Measurements from ENCODE around the gene C6orf89. TPM values are rescaled to one million over a fixed set of nuclear protein-coding genes. Genes with fewer than 3 reads are reported as not detected.

C6orf89 gene
- total RNA-seq, 1 experiment from 2014 or later, result 11.8 TPM

DNA sequence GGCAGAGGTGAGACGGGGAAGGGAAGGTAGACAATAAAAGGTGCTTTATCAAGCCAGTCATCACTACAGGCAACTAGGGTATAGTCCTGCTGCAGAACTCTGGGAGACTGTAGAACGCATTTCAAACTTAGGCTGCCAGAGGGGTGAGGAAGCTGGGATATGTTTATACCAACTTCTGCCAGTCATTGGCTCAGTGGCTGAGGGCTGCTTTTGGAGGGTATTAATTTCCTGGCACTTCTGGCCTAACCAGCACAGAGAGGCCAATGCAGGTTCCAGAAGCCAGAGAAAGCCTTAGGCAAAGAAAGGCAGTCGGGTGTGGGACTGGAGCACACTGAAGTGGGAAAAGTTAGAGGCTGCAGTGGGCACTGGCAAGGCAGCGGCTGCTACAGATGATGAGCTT, 42.6 kb upstream of the C6orf89 start:
- Histone ChIP-seq H4K8ac (replicated peaks; ENCODE audit: insufficient read length, low read depth, low read length) (no peak overlapping the region), H2BK20ac (ENCODE audit: low read depth, low read length, poor library complexity, severe bottlenecking) (no peak overlapping the region), H4K5ac (ENCODE audit: insufficient read length, low read depth, low read length) (no peak overlapping the region), H3K27ac (ENCODE audit: insufficient read length, low read depth, low read length) (no peak overlapping the region), H3K23me2 (ENCODE audit: insufficient read length, low read depth, low read length, poor library complexity, severe bottlenecking) (peaks cover 17% of the 10 kb centered on the region), H3K4me1 (ENCODE audit: insufficient read depth, low read length) (no peaks in the 10 kb centered on the region), H3K56ac (ENCODE audit: insufficient read length, low read depth, low read length) (no peak overlapping the region), H3K79me1 (ENCODE audit: insufficient read depth, low read depth, low read length, poor library complexity, severe bottlenecking) (no peaks in the 10 kb centered on the region), H3K23ac (ENCODE audit: insufficient read length, low read depth, low read length) (no peak overlapping the region), H2AFZ (ENCODE audit: low read length) (no peak overlapping the region), H3K79me2 (ENCODE audit: insufficient read depth, low read length) (no peaks in the 10 kb centered on the region), H3K4me2 (ENCODE audit: insufficient read depth, insufficient read length, low read length) (no peak overlapping the region), H3K4ac (ENCODE audit: low read depth, low read length) (no peak overlapping the region), H2BK120ac (ENCODE audit: low read depth, low read length, poor library complexity, severe bottlenecking) (no peak overlapping the region), H3K27me3 (ENCODE audit: insufficient read depth, low read length) (peaks cover 18% of the 10 kb centered on the region; the same call in 1 of the 2 replicates), H2AK5ac (ENCODE audit: insufficient read length, low read length) (no peak overlapping the region), H2BK5ac (ENCODE audit: insufficient read length, low read length) (no peak overlapping the region), H2BK12ac (ENCODE audit: insufficient read length, low read depth, low read length) (no peak overlapping the region), H3K18ac (ENCODE audit: insufficient read length, low read depth, low read length) (no peak overlapping the region), H4K20me1 (ENCODE audit: control insufficient read depth, insufficient read depth, insufficient read length) (no peaks in the 10 kb centered on the region), H3K14ac (ENCODE audit: insufficient read depth, low read length) (no peak overlapping the region), H2BK15ac (ENCODE audit: low read depth, low read length) (no peak overlapping the region), H3K9me3 (ENCODE audit: control insufficient read depth, low read depth, low read length) (no peaks in the 10 kb centered on the region), H3T11ph (ENCODE audit: low read length) (no peak overlapping the region), H3K9ac (ENCODE audit: extremely low read depth, insufficient read length, low read length) (no peak overlapping the region), H4K91ac (ENCODE audit: insufficient read length, low read depth, low read length) (no peak overlapping the region)
- no peak for TF ChIP-seq CTCF (conservative IDR thresholded peaks at IDR 0.05)
- peaks cover 48% of the 10 kb centered on the region for H3K27me3 Mint-ChIP-seq (ENCODE audit: low read depth)
- H3K36me3 Mint-ChIP-seq (ENCODE audit: insufficient read depth in 1 of 3, low read depth in 3 of 3), result no peaks in the 10 kb centered on the region; a peak in 1 of 7 replicates
- no CpG with 5 or more reads among the region's 4 CpGs for WGBS (ENCODE audit: extremely low coverage, insufficient read length, low lambda C conversion rate)
- no peaks in the 10 kb centered on the region for H3K9me3 Mint-ChIP-seq
- no peak overlapping the region for H3K27ac Mint-ChIP-seq
- H3K4me3 Mint-ChIP-seq, result no peak overlapping the region
- no peak for DNase-seq
- H3K4me1 Mint-ChIP-seq, result peaks cover 15 to 21% of the 10 kb centered on the region in 2 experiments

All from H9 (cell line).